Fibroblast of peridontal ligament (primary cell): ENCODE measurements around the gene SLCO3A1.
"Not testable (repeated sequence)": the region's sequence is repeated elsewhere in the genome, so short reads cannot be mapped to it uniquely, and the experiment has no call there.

ENCODE experiments used
- DNase-seq: peaks from one replicate; pipeline ENCODE4 v3.0.0-alpha.2; 2010; ENCODE audit errors: extremely low read depth

SLCO3A1 gene

GRCh38 chr15:92034227-92034626, 180.7 kb downstream of the SLCO3A1 start:
- DNase-seq, result no peak

GRCh38 chr15:92035551-92035950, 182.0 kb downstream of the SLCO3A1 start:
- no peak for DNase-seq

- peak; percentile 20 for DNase-seq
These were observed 182.5 kb downstream of the SLCO3A1 start for GRCh38 chr15:92035961-92036360.

GRCh38 chr15:92037491-92037890, 184.0 kb downstream of the SLCO3A1 start:
- no peak for DNase-seq

- no peak for DNase-seq
These were observed 186.8 kb downstream of the SLCO3A1 start for GRCh38 chr15:92040350-92040749.

- no peak for DNase-seq
These were observed 187.9 kb downstream of the SLCO3A1 start for GRCh38 chr15:92041371-92041770.

- DNase-seq, result no peak
These were observed 189.8 kb downstream of the SLCO3A1 start for GRCh38 chr15:92043283-92043682.

GRCh38 chr15:92044203-92044909, 190.8 kb downstream of the SLCO3A1 start:
- no peak for DNase-seq

- DNase-seq, result no peak
These were observed 194.4 kb downstream of the SLCO3A1 start for GRCh38 chr15:92047900-92048299.

- no peak for DNase-seq
These were observed 195.2 kb downstream of the SLCO3A1 start for GRCh38 chr15:92048739-92049138.

GRCh38 chr15:92049290-92049989, 195.9 kb downstream of the SLCO3A1 start:
- no peak for DNase-seq

- no peak for DNase-seq
These were observed 196.9 kb downstream of the SLCO3A1 start for GRCh38 chr15:92050220-92050898.

- DNase-seq, result no peak
These were observed 198.2 kb downstream of the SLCO3A1 start for GRCh38 chr15:92051716-92052115.

- DNase-seq, result no peak
These were observed 200.3 kb downstream of the SLCO3A1 start for GRCh38 chr15:92053753-92054316.

GRCh38 chr15:92056875-92057274, 203.4 kb downstream of the SLCO3A1 start:
- DNase-seq, result no peak

GRCh38 chr15:92059036-92059970, 205.8 kb downstream of the SLCO3A1 start:
- DNase-seq, result no peak

- DNase-seq, result not testable (repeated sequence)
These were observed 206.4 kb downstream of the SLCO3A1 start for GRCh38 chr15:92059971-92060311.

- no peak for DNase-seq
These were observed 208.1 kb downstream of the SLCO3A1 start for GRCh38 chr15:92061511-92062195.

- DNase-seq, result no peak
These were observed 209.0 kb downstream of the SLCO3A1 start for GRCh38 chr15:92062505-92062904.

- DNase-seq, result peak; percentile 23
These were observed 214.6 kb downstream of the SLCO3A1 start for GRCh38 chr15:92068121-92068520.
